Right renal pelvis (tissue), 4 donors: ENCODE data around the gene LOXL3. TPM values are rescaled to one million over a fixed set of nuclear protein-coding genes. Genes with fewer than 3 reads are reported as not detected.

Source experiments
- DNase-seq, 4 donors: peaks; one replicate each; pipeline ENCODE4 v3.0.0-alpha.2; 2013; ENCODE audit warnings: low read depth in 4 of 4, low spot score in 3 of 4, missing footprints in 1 of 4
- polyA plus RNA-seq, 4 donors: library from polyadenylated mRNA; unstranded; fragments of 120-200 nt; gene quantifications; one replicate each; pipeline ENCODE4 v1.2.1, GENCODE V29; 2013; ENCODE audit not compliant: insufficient read length in 4 of 4

The LOXL3 gene
- polyA plus RNA-seq, 4 donors = 9.2 to 11.3 (median 10.4) TPM

GRCh38 chr2:74551942-74552913 is 1.5 kb downstream of the LOXL3 start:
- DNase-seq = no peak

- no peak for DNase-seq
Measured at GRCh38 chr2:74551530-74551929, 2.2 kb downstream of the LOXL3 start.

GRCh38 chr2:74550231-74550630 is 3.5 kb downstream of the LOXL3 start:
- DNase-seq = no peak

- DNase-seq = peak in 1 of 4 donors; percentile 32
Measured at GRCh38 chr2:74548900-74549826, 4.6 kb downstream of the LOXL3 start.

DNA sequence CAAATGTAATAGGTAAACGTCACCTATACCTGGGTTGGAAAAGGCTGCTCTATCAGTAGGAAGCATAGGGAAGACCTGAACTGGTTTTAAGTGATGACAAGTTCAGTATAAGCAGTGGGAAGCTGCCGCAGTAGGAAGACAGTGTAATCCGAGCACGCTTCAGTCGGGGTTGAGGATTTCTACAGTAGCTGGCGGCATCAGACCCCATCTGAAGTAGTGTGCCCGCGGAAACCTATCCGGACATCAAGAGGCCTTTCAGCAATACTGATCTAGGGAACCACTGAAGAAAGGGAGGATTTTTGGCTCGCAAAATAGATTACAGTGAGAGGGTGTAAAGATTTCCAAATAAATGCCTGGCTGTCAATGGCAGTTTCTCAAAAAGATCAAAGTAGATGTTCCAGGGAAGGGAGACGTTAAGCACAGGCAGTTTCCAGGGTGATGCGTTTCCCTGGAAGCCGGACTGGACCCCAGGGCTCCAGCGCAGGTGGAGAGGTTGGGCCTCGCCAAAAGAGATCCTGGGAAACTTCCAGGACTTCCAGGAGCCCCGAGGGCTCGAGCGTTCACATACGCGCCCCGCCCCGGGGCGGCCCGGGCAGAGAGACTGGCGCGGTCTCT is 5.3 kb downstream of the LOXL3 start:
- DNase-seq = no peak

DNA sequence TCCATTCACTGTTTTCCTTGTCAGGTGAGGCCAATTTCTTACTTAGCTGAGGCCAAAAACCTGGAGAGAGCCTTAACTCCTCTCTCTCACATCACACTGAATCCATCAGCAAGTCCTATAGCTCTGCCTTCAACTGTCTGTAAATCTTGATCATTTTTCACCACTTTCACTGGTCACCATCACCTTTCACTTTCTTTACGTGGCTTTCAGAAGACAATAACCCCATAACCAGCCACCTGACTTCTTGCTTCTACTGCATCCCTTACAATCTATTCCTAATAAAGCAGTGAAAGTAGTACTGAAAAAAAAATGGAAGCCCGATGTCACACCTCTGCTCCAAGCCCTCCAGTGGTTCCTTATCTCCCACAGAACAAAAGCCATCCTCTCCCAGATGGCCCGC is 7.7 kb downstream of the LOXL3 start:
- no peak for DNase-seq

DNA sequence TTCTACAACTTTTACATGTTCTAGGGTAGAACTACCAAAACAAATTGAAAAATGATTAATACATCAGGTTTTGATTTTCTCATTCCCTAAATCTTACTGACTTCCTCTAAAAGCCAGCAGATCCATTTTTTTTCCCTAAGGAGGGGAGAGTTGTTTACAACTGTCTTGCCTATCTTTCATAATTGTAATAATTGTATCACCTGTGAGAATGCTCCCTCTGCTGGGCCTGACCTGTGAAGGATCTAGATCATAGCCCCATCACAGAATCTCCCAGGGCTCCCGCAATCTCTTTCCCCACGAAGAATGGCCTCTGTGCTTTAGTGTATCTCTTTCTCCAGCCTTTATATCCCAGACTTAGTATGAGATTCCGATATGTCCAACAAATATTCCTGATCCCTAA is 9.1 kb downstream of the LOXL3 start:
- DNase-seq = no peak

DNA sequence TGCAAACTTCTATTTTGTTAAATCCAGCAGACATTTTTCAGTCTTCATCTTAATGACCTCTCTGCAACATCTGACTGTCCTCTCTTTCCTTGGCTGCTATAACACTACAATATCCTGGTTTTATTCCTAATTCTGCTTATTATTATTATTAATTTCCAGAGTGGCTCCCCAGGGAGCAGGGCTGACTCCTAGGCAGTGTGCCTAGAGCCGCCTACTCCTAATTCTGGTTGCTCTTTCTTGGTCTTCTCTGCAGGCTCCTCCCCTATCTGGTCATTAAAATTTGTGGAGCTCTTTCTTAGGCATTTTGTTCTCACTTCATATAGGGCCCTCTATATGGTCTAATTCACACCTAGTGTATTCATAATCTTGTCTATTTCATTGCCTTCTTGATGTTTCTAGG is 10.8 kb downstream of the LOXL3 start:
- no peak for DNase-seq

- DNase-seq = no peak
Measured at GRCh38 chr2:74540291-74540690, 13.5 kb downstream of the LOXL3 start.

- no peak for DNase-seq
Measured at GRCh38 chr2:74538881-74539339, 14.8 kb downstream of the LOXL3 start.

DNA sequence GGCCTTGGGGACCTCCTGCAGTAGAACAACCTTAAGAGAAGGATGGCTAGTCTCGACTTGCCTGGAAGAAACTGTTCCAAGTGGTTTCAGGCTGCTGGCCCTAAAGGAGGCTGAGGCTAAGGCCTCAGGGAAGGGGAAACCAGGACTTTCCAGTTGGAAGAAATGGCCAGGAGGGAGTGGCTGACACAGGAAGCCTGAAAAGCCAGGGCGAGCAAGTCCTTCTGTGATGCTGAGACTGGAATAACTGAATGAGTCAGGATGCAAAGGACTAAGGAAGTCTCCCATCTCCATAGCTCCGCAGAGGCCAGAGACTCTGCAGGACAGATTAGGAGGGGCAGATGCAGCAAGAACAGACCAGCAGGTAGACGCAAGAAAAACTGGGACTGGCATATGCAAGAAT is 16.6 kb downstream of the LOXL3 start:
- no peak for DNase-seq

- no peak for DNase-seq
Measured at GRCh38 chr2:74536166-74536950, 17.4 kb downstream of the LOXL3 start.

- no peak for DNase-seq
Measured at GRCh38 chr2:74535440-74535965, 18.2 kb downstream of the LOXL3 start.

GRCh38 chr2:74534411-74534810 is 19.3 kb downstream of the LOXL3 start:
- DNase-seq = no peak

DNA sequence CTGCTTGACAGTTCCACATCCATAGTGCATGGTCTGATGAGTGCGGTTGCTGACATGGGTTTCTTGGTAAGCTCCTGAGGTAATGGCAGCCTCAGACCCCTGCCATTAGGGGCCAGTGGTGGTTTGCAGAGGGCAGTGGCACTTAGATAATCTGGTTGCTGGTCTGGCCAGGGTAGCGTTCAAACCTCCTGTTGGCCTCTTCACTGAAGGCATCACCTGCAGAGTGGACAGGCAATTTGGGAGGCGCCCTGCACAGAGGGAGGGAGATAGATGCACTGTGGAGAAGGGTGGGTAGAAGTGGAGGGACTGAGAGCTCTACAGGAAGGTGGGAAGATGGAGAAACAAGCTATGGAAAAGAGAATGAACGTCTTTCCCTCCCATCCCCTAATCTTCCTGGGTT is 20.3 kb downstream of the LOXL3 start:
- no peak for DNase-seq

DNA sequence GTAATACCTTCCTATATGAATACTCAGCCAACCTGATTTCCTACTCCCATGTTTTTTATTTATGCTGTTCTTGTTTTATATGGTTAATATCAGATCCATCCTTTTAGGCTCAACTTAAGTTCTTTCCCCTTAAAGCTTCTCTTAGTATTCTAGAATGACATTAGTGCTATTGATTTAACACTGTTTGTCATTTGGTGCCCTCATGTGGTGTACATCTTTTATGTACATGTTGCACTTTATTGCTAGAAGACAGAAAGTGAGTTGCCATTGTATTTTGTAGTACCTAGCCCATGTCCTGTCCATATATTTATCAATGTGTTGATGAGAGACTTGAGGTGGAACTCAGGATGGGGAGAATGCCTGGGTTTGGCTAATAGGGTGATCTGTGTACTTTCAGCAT is 21.5 kb downstream of the LOXL3 start:
- no peak for DNase-seq

GRCh38 chr2:74531666-74532065 is 22.1 kb downstream of the LOXL3 start:
- DNase-seq = no peak

GRCh38 chr2:74530239-74531187 is 23.2 kb downstream of the LOXL3 start:
- DNase-seq = no peak
